ENCODE measurements around the gene PAM16. TPM values are rescaled to one million over a fixed set of nuclear protein-coding genes. Genes with fewer than 3 reads are reported as not detected.

PAM16 gene
- total and polyA plus RNA-seq, 9 of the 15 experiments (the other 6 are each of a cell fraction or from before 2014, with no cell fraction given), result 38.7 to 273 (median 79.3) TPM

GRCh38 chr16:4316108-4316863, 34.8 kb downstream of the PAM16 start (continued):
- TF ChIP-seq E2F6 (IDR thresholded peaks at IDR 0.05; ENCODE audit: borderline replicate concordance in 1 of 2, extremely low read depth in 1 of 2, insufficient read depth in 1 of 2, insufficient read length in 1 of 2, low read depth in 1 of 2, low read length in 1 of 2, poor library complexity in 1 of 2, severe bottlenecking in 1 of 2), result peak in 1 of 2 experiments; percentile 73
- TF ChIP-seq PHB2 (IDR thresholded peaks at IDR 0.05; ENCODE audit: low read depth), result no peak
- TF ChIP-seq DNMT1 (IDR thresholded peaks at IDR 0.05), result no peak
- no peak for TF ChIP-seq LARP7 (IDR thresholded peaks at IDR 0.05)
- TF ChIP-seq ZNF77 (CRISPR knock-in tag; IDR thresholded peaks at IDR 0.05), result no peak
- no peak for TF ChIP-seq GABPA (tag; conservative IDR thresholded peaks at IDR 0.05; ENCODE audit: low read depth)
- no peak for TF ChIP-seq YY1 (IDR thresholded peaks at IDR 0.05; ENCODE audit: borderline replicate concordance in 1 of 3, control insufficient read depth in 1 of 3, extremely low read depth in 1 of 3, insufficient read depth in 3 of 3, insufficient read length in 1 of 3, insufficient replicate concordance in 2 of 3, low read depth in 1 of 3, low read length in 2 of 3)
- no peak for TF ChIP-seq TFAM (CRISPR knock-in tag; conservative IDR thresholded peaks at IDR 0.05)
- TF ChIP-seq XRCC5 (IDR thresholded peaks at IDR 0.05; ENCODE audit: low read depth, low read length), result no peak
- peak; percentile 88 to 90; a peak in 3 of 4 replicates for TF ChIP-seq UBTF (IDR thresholded peaks at IDR 0.05; ENCODE audit: borderline replicate concordance in 1 of 2, low read depth in 2 of 2, low read length in 2 of 2)
- TF ChIP-seq SRSF9 (IDR thresholded peaks at IDR 0.05; ENCODE audit: borderline replicate concordance, low read depth, low read length), result no peak
- no peak for TF ChIP-seq ZNF217 (CRISPR knock-in tag; IDR thresholded peaks at IDR 0.05)
- TF ChIP-seq NKRF (IDR thresholded peaks at IDR 0.05; ENCODE audit: borderline replicate concordance), result no peak
- no peak for TF ChIP-seq WHSC1 (IDR thresholded peaks at IDR 0.05; ENCODE audit: low read length)
- no peak for TF ChIP-seq RERE (CRISPR knock-in tag; IDR thresholded peaks at IDR 0.05; ENCODE audit: borderline replicate concordance)

Measured in K562 (cell line).